Measurements from ENCODE around the gene NUP210L. TPM values are rescaled to one million over a fixed set of nuclear protein-coding genes. Genes with fewer than 3 reads are reported as not detected.
A peak's percentile ranks its signal among the peaks of the same experiment; 100 is the strongest.

Gene NUP210L
- total RNA-seq (0.06 TPM), polyA plus RNA-seq (ENCODE audit: insufficient read depth, low read depth, low replicate concordance) (not detected)
- long read RNA-seq, donor 1 = 0 reads
- long read RNA-seq, donor 2 = 0 reads
- long read RNA-seq, donor 3, partial matches to known transcripts = 724 of 768 reads
- long read RNA-seq, donor 3, other reads (novel, unspliced or antisense) = 44 of 768 reads
- long read RNA-seq, donor 4 = 0 reads
- long read RNA-seq, donor 5 = 0 reads
- long read RNA-seq, donor 6 = 0 reads
- long read RNA-seq, donor 7, partial matches to known transcripts = 0 of 2 reads
- long read RNA-seq, donor 7, other reads (novel, unspliced or antisense) = 2 of 2 reads
- long read RNA-seq, donor 8 = 0 reads
- long read RNA-seq, donor 9, partial matches to known transcripts = 510 of 592 reads
- long read RNA-seq, donor 9, other reads (novel, unspliced or antisense) = 82 of 592 reads
- long read RNA-seq, donor 10 = 0 reads

DNA sequence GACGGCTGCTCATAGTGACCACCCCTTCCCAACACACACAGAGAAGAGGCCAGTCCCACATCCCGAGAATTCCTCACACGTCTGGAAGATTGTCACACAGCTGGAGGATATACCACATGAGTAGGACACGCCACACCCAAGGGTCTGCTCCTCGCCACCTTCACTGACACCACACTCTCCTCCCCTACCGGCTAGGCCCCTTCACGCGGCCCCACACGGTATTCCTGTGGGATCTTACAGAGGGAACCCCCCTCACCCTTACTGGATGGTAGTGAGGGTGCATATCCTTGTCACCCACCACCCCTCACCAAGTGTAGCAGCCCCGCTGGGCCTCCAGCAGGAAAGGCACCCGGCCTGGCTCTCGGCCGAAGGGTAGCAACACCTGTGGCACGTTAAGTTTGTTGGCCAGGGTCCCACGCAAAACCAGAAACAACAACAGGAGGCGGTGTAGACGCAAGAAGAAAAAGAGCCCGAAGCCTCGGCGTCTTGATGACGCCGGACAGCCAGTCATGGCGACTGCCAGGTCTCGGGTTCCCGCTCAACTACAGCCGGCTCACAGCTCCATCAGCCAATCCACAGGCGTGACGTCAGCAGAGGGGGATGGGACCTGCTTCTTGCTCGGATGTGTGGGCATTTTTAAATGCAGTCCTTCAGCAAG, at the start of gene NUP210L:
NUP210L (minus strand) TSS at position 540 of the 658 bp plus-strand sequence.
- peaks cover 7 to 13% (median 9%) of the 10 kb centered on the region in 3 donors for H3K36me3 ChIP-seq (ENCODE audit: control insufficient read depth in 2 of 3, insufficient read depth in 3 of 3, low read length in 3 of 3)
- intact Hi-C loops (cut with DNase I) = no loop called here
- peaks cover 0 to 3% (median 0%) of the 10 kb centered on the region in 3 donors for H3K4me1 ChIP-seq (ENCODE audit: control insufficient read depth in 2 of 3, insufficient read depth in 2 of 3, low read depth in 1 of 3, low read length in 3 of 3)
- H3K27me3 ChIP-seq (ENCODE audit: control insufficient read depth, insufficient read depth, low read length) = no peaks in the 10 kb centered on the region
- no peak for FAIRE-seq
- TF ChIP-seq, protein P1, sequence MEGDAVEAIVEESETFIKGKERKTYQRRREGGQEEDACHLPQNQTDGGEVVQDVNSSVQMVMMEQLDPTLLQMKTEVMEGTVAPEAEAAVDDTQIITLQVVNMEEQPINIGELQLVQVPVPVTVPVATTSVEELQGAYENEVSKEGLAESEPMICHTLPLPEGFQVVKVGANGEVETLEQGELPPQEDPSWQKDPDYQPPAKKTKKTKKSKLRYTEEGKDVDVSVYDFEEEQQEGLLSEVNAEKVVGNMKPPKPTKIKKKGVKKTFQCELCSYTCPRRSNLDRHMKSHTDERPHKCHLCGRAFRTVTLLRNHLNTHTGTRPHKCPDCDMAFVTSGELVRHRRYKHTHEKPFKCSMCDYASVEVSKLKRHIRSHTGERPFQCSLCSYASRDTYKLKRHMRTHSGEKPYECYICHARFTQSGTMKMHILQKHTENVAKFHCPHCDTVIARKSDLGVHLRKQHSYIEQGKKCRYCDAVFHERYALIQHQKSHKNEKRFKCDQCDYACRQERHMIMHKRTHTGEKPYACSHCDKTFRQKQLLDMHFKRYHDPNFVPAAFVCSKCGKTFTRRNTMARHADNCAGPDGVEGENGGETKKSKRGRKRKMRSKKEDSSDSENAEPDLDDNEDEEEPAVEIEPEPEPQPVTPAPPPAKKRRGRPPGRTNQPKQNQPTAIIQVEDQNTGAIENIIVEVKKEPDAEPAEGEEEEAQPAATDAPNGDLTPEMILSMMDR (IDR thresholded peaks at IDR 0.05; ENCODE audit: borderline replicate concordance, extremely low read depth, insufficient read depth) = no peak
- no peaks in the 10 kb centered on the region for H3K9me3 ChIP-seq (ENCODE audit: control insufficient read depth in 2 of 3, insufficient read depth in 1 of 3, low read length in 3 of 3)
- H3K4me3 ChIP-seq (ENCODE audit: low read length in 3 of 3) = peak within 1 kb of the TSS in 1 of 3 donors; percentile 73
- peak within 1 kb of the TSS in 1 of 3 donors; percentile 32 for H3K9ac ChIP-seq (ENCODE audit: low read length in 3 of 3)
- H3K27ac ChIP-seq (ENCODE audit: low read depth in 2 of 2, low read length in 2 of 2) = peak within 1 kb of the TSS; percentile 59 to 94
- peak; percentile 21 to 94 (median 76) for DNase-seq

DNA sequence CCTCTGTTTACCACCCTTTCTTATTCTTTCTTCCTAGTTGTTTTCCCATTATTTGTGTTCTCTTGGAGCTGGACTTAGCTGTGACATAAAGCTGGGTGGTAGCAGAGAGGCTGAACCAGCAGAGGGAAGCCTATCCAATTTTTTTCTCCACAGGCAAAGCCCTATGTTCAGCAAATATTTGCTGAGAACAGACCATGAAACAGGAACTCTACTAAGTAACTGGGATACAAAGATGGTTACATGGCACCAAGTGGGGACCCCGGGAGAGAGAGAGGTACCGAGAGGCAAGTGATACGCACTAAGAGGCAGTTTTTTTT, 44.6 kb upstream of the NUP210L start:
- Histone ChIP-seq H3K4me3 (ENCODE audit: low read length in 3 of 3) (no peak overlapping the region), H3K9ac (ENCODE audit: low read length in 3 of 3) (no peak overlapping the region), H3K4me1 (ENCODE audit: control insufficient read depth in 2 of 3, insufficient read depth in 2 of 3, low read depth in 1 of 3, low read length in 3 of 3) (peaks cover 0 to 3% (median 0%) of the 10 kb centered on the region in 3 donors), H3K27ac (ENCODE audit: low read depth in 2 of 2, low read length in 2 of 2) (no peak overlapping the region), H3K27me3 (ENCODE audit: control insufficient read depth, insufficient read depth, low read length) (no peaks in the 10 kb centered on the region), H3K9me3 (ENCODE audit: control insufficient read depth in 2 of 3, insufficient read depth in 1 of 3, low read length in 3 of 3) (no peaks in the 10 kb centered on the region), H3K36me3 (ENCODE audit: control insufficient read depth in 2 of 3, insufficient read depth in 3 of 3, low read length in 3 of 3) (no peaks in the 10 kb centered on the region)
- FAIRE-seq = no peak
- TF ChIP-seq, protein P1 (IDR thresholded peaks at IDR 0.05; ENCODE audit: borderline replicate concordance, extremely low read depth, insufficient read depth) = no peak
- DNase-seq = peak in 1 of 5 donors; percentile 13
- intact Hi-C loops (cut with DNase I) = no loop called here

DNA sequence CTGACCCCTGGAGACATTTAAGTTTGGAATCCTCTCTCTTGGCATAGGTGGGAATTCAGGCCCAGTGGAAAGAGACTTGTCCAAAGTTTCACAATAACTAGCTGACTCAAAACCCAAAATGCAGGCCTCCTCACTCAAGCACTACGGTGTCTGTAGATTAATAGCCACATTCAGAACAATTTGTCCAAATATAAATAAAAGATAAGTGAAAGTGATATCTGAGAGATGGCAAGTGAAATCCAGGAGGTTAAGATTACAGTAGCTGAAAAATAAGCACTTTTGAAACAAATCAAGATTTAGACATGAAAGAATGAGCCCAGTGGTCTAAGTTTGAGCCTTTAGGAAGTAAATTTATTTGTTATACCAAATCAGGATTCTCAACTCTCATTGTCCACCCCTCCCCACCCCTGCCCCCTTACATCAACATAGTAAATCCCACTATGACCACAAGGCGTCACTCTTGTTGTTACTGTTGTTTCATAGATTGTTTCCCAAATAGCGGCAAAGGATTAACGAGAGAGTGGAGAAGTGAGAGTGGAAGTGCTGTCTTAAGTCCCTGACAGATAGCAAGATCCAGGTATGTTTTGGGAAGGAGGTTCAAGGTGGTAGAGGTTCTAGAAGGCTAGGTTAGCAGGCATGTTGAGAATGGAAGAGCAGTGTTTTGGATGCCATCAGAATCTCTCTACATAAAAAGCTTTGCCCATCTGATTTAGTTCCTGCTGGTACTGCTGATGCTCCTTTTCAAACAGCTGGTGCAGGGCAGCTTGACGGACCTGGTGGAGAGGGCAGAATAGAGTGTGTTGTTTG, 44.1 kb upstream of the NUP210L start:
- Histone ChIP-seq H3K4me1 (ENCODE audit: control insufficient read depth in 2 of 3, insufficient read depth in 2 of 3, low read depth in 1 of 3, low read length in 3 of 3) (peaks cover 0 to 3% (median 0%) of the 10 kb centered on the region in 3 donors), H3K27ac (ENCODE audit: low read depth in 2 of 2, low read length in 2 of 2) (no peak overlapping the region), H3K4me3 (ENCODE audit: low read length in 3 of 3) (peak overlapping the region in 1 of 3 donors; percentile 55), H3K36me3 (ENCODE audit: control insufficient read depth in 2 of 3, insufficient read depth in 3 of 3, low read length in 3 of 3) (no peaks in the 10 kb centered on the region), H3K27me3 (ENCODE audit: control insufficient read depth, insufficient read depth, low read length) (no peaks in the 10 kb centered on the region), H3K9me3 (ENCODE audit: control insufficient read depth in 2 of 3, insufficient read depth in 1 of 3, low read length in 3 of 3) (no peaks in the 10 kb centered on the region), H3K9ac (ENCODE audit: low read length in 3 of 3) (no peak overlapping the region)
- peak in 3 of 5 donors; percentile 39 to 86 (median 84) for DNase-seq
- intact Hi-C loops (cut with DNase I) = no loop called here
- TF ChIP-seq, protein P1 (IDR thresholded peaks at IDR 0.05; ENCODE audit: borderline replicate concordance, extremely low read depth, insufficient read depth) = peak; percentile 66
- FAIRE-seq = no peak
